Cardiac muscle cell (in vitro differentiated cells and primary cell): ENCODE data around the gene STX8. TPM values are rescaled to one million over a fixed set of nuclear protein-coding genes. Genes with fewer than 3 reads are reported as not detected.

Experiments
- DNase-seq, 2 donors: peaks; one replicate each; pipeline versions ENCODE4 v3.0.0 to v3.0.0-alpha.2; 2010 to 2017; ENCODE audit warnings: low read depth in 1 of 2, low spot score in 1 of 2
- H3K27ac ChIP-seq: fragments of 200-600 bp; sonication (generic); 2 replicates; pipeline ENCODE4 v1.5.1; 2016
- H3K27me3 ChIP-seq: fragments of 200-600 bp; sonication (generic); 2 replicates; pipeline ENCODE4 v1.6.0; 2016; ENCODE audit warnings: control low read depth
- H3K36me3 ChIP-seq: fragments of 200-600 bp; sonication (generic); 2 replicates; pipeline ENCODE4 v1.5.1; 2016; ENCODE audit warnings: control low read depth
- H3K4me1 ChIP-seq: fragments of 200-600 bp; sonication (generic); 2 replicates; pipeline ENCODE4 v1.8.1; 2017; ENCODE audit warnings: low read depth, mild to moderate bottlenecking, mixed run types
- H3K4me3 ChIP-seq: fragments of 200-600 bp; sonication (generic); 2 replicates; pipeline ENCODE4 v1.5.1; 2016; ENCODE audit warnings: mild to moderate bottlenecking
- H3K9me3 ChIP-seq: fragments of 200-600 bp; sonication (generic); 2 replicates; pipeline ENCODE4 v1.5.1; 2017; ENCODE audit warnings: low read depth, mild to moderate bottlenecking, control low read depth
- CTCF ChIP-seq: IDR thresholded peaks from 2 replicates; pipeline ENCODE4 v1.5.1; 2012; ENCODE audit warnings: low read depth, mild to moderate bottlenecking, low read length
- polyA plus RNA-seq: library from polyadenylated mRNA; unstranded; fragments of >200 nt; fragmentation: Nextera tagmentation; extraction: Ambion mirVana; gene quantifications from 2 replicates; pipeline ENCODE4 v1.2.1, GENCODE V29; 2016
- total RNA-seq: library from RNA; depleted of rRNA; stranded (reverse); fragments of >200 nt; gene quantifications from 2 replicates; pipeline ENCODE4 v1.2.3, GENCODE V29; 2016

Gene STX8
- total and polyA plus RNA-seq, 2 experiments from 2014 or later: 46.9 to 95.2 TPM

GRCh38 chr17:9239793-9240658 lies 335.6 kb downstream of the STX8 start:
- H3K4me1 ChIP-seq: peaks cover 9% of the 10 kb centered on the region
- no peaks in the 10 kb centered on the region for H3K36me3 ChIP-seq
- DNase-seq: peak; percentile 69
- no peak for TF ChIP-seq CTCF
- peak overlapping the region; percentile 52 for H3K27ac ChIP-seq
- H3K27me3 ChIP-seq: peaks cover 29% of the 10 kb centered on the region
- H3K9me3 ChIP-seq: no peaks in the 10 kb centered on the region
- H3K4me3 ChIP-seq: peak overlapping the region; percentile 32

- Histone ChIP-seq H3K4me1 (peaks cover 9% of the 10 kb centered on the region), H3K9me3 (no peaks in the 10 kb centered on the region), H3K27me3 (peaks cover 31% of the 10 kb centered on the region), H3K27ac (no peak overlapping the region), H3K4me3 (peak overlapping the region; percentile 3), H3K36me3 (no peaks in the 10 kb centered on the region)
- TF ChIP-seq CTCF: no peak
- DNase-seq: no peak
Observed at GRCh38 chr17:9239246-9239792, 336.3 kb downstream of the STX8 start.

GRCh38 chr17:9238340-9239245 lies 337.0 kb downstream of the STX8 start:
- peaks cover 9% of the 10 kb centered on the region for H3K4me1 ChIP-seq
- no peak overlapping the region for H3K4me3 ChIP-seq

GRCh38 chr17:9237661-9238301 lies 337.8 kb downstream of the STX8 start:
- no peak for DNase-seq
- Histone ChIP-seq H3K4me3 (no peak overlapping the region), H3K27ac (no peak overlapping the region), H3K27me3 (peaks cover 39% of the 10 kb centered on the region), H3K9me3 (no peaks in the 10 kb centered on the region), H3K4me1 (peaks cover 9% of the 10 kb centered on the region), H3K36me3 (no peaks in the 10 kb centered on the region)
- TF ChIP-seq CTCF: no peak

More at GRCh38 chr17:9238340-9239245, 337.0 kb downstream of the STX8 start:
- no peak for DNase-seq
- Histone ChIP-seq H3K36me3 (no peaks in the 10 kb centered on the region), H3K9me3 (no peaks in the 10 kb centered on the region), H3K27me3 (peaks cover 37% of the 10 kb centered on the region), H3K27ac (no peak overlapping the region)
- no peak for TF ChIP-seq CTCF

GRCh38 chr17:9237053-9237410 lies 338.6 kb downstream of the STX8 start:
- peaks cover 41% of the 10 kb centered on the region for H3K27me3 ChIP-seq
- DNase-seq: no peak
- no peak for TF ChIP-seq CTCF
- H3K4me3 ChIP-seq: no peak overlapping the region
- H3K27ac ChIP-seq: no peak overlapping the region
- no peaks in the 10 kb centered on the region for H3K9me3 ChIP-seq
- H3K36me3 ChIP-seq: no peaks in the 10 kb centered on the region
- peaks cover 9% of the 10 kb centered on the region for H3K4me1 ChIP-seq
